Measurements from ENCODE around the gene SNX14. TPM values are rescaled to one million over a fixed set of nuclear protein-coding genes. Genes with fewer than 3 reads are reported as not detected.
"Not testable (repeated sequence)": the region's sequence is repeated elsewhere in the genome, so short reads cannot be mapped to it uniquely, and the experiment has no call there.

SNX14 gene
- total RNA-seq, 1 donor from 2014 or later: 63.2 TPM

GRCh38 chr6:85640821-85641220 is 47.2 kb upstream of the SNX14 start:
- DNase-seq (ENCODE audit: low spot score in 2 of 2): no peak
- no peaks in the 10 kb centered on the region for H3K27me3 ChIP-seq
- H3K27ac ChIP-seq: no peak overlapping the region
- no peaks in the 10 kb centered on the region for H3K9me3 ChIP-seq
- intact Hi-C loops (cut with DNase I): loop anchor here (5.0 to 10.0 kb wide), 4 partner anchors 189 to 1766 kb away; partner anchors contain the start of genes CFAP206, NT5E and TBX18
- peaks cover 0 to 16% of the 10 kb centered on the region in 2 donors for H3K4me1 ChIP-seq
- peak overlapping the region; percentile 93 to 95 for H3K4me3 ChIP-seq
- TF ChIP-seq CTCF (IDR thresholded peaks at IDR 0.05): no peak
- H3K36me3 ChIP-seq: peaks cover 12 to 39% of the 10 kb centered on the region in 2 donors

DNA sequence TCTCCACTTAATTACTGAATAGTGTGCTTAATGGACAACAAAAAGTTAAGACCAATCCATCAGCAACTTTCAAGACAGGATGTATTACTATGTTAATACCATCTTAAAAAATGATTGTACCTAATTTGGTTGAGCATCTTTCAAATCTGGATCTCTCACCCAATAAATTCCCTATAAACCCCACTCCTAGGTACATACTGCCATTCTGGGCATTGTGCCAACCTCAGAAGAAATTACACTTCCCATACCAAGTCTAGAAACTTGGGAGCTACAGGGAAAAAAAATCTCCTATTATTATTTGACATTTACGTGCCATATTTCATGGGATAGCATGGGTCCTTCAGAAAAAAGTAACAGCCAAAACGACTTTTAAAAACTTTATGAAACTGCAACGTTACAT is 43.9 kb upstream of the SNX14 start:
- H3K36me3 ChIP-seq: peaks cover 43 to 70% of the 10 kb centered on the region in 2 donors
- no peak overlapping the region for H3K4me3 ChIP-seq
- H3K4me1 ChIP-seq: peaks cover 0 to 13% of the 10 kb centered on the region in 2 donors
- DNase-seq (ENCODE audit: low spot score in 2 of 2): no peak
- intact Hi-C loops (cut with DNase I): no loop called here
- H3K27me3 ChIP-seq: no peaks in the 10 kb centered on the region
- no peaks in the 10 kb centered on the region for H3K9me3 ChIP-seq
- H3K27ac ChIP-seq: no peak overlapping the region
- TF ChIP-seq CTCF (IDR thresholded peaks at IDR 0.05): no peak

GRCh38 chr6:85632164-85632942 is 38.7 kb upstream of the SNX14 start:
- no peaks in the 10 kb centered on the region for H3K4me1 ChIP-seq
- H3K27ac ChIP-seq: no peak overlapping the region
- no peaks in the 10 kb centered on the region for H3K9me3 ChIP-seq
- peaks cover 65 to 80% of the 10 kb centered on the region in 2 donors for H3K36me3 ChIP-seq
- DNase-seq (ENCODE audit: low spot score in 2 of 2): no peak
- no peak for TF ChIP-seq CTCF (IDR thresholded peaks at IDR 0.05)
- intact Hi-C loops (cut with DNase I): no loop called here
- H3K4me3 ChIP-seq: no peak overlapping the region
- no peaks in the 10 kb centered on the region for H3K27me3 ChIP-seq

GRCh38 chr6:85631117-85631516 is 37.5 kb upstream of the SNX14 start:
- H3K27ac ChIP-seq; DNase-seq (ENCODE audit: low spot score in 2 of 2); H3K4me3 ChIP-seq; H3K9me3 ChIP-seq; H3K27me3 ChIP-seq; H3K4me1 ChIP-seq; intact Hi-C loops (cut with DNase I): not testable (repeated sequence)
- peaks cover 57 to 80% of the 10 kb centered on the region in 2 donors for H3K36me3 ChIP-seq

GRCh38 chr6:85628353-85628752 is 34.7 kb upstream of the SNX14 start:
- H3K4me3 ChIP-seq: no peak overlapping the region
- no peak for DNase-seq (ENCODE audit: low spot score in 2 of 2)
- intact Hi-C loops (cut with DNase I): no loop called here
- peaks cover 45 to 60% of the 10 kb centered on the region in 2 donors for H3K36me3 ChIP-seq
- TF ChIP-seq CTCF (IDR thresholded peaks at IDR 0.05): no peak
- no peak overlapping the region for H3K27ac ChIP-seq
- H3K9me3 ChIP-seq: no peaks in the 10 kb centered on the region
- no peaks in the 10 kb centered on the region for H3K27me3 ChIP-seq
- no peaks in the 10 kb centered on the region for H3K4me1 ChIP-seq

GRCh38 chr6:85620308-85620707 is 26.6 kb upstream of the SNX14 start:
- Histone ChIP-seq H3K27ac (no peak overlapping the region), H3K9me3 (no peaks in the 10 kb centered on the region), H3K4me1 (no peaks in the 10 kb centered on the region), H3K27me3 (no peaks in the 10 kb centered on the region), H3K36me3 (peaks cover 66 to 78% of the 10 kb centered on the region in 2 donors), H3K4me3 (no peak overlapping the region)
- no peak for TF ChIP-seq CTCF (IDR thresholded peaks at IDR 0.05)
- DNase-seq (ENCODE audit: low spot score in 2 of 2): no peak
- intact Hi-C loops (cut with DNase I): no loop called here
